ENCODE measurements around the gene YARS1. TPM values are rescaled to one million over a fixed set of nuclear protein-coding genes. Genes with fewer than 3 reads are reported as not detected.
"Not testable (repeated sequence)": the region's sequence is repeated elsewhere in the genome, so short reads cannot be mapped to it uniquely, and the experiment has no call there.

Gene YARS1
- total and polyA plus RNA-seq, 8 donors, result 25.1 to 135 (median 34.9) TPM

DNA sequence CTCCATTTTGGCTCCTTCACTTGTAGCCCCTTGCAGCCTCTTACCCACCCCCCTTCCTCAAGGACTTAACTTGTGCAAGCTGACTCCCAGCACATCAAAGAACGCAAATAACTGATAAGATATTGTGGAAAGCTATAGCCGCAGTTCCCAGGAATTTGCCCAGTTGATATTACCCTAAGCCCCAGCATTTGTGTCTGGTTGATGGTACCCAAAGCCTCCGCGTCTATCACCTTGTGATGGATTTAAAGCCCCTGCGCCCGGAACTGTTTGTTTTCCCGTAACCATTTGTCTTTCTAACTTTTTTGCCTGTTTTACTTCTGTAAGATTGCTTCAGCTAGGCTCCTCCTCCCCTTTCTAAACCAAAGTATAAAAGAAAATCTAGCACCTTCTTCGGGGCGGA, 5.9 kb downstream of the YARS1 start:
- ATAC-seq (no peak), DNase-seq (no peak), FAIRE-seq (no peak)
- Histone ChIP-seq H3K27me3 (no peaks in the 10 kb centered on the region), H3K27ac (no peak overlapping the region), H3K4me1 (peaks cover 13 to 39% (median 32%) of the 10 kb centered on the region in 3 donors), H3K4me3 (no peak overlapping the region), H3K9me3 (no peaks in the 10 kb centered on the region), H3K36me3 (peaks cover 0 to 5% (median 2%) of the 10 kb centered on the region in 3 donors)
- intact Hi-C loops (cut with DNase I), result no loop called here
- 38 to 45% methylated on average over 9 of the region's 9 CpGs for WGBS, 2 donors
- TF ChIP-seq, protein P1, sequence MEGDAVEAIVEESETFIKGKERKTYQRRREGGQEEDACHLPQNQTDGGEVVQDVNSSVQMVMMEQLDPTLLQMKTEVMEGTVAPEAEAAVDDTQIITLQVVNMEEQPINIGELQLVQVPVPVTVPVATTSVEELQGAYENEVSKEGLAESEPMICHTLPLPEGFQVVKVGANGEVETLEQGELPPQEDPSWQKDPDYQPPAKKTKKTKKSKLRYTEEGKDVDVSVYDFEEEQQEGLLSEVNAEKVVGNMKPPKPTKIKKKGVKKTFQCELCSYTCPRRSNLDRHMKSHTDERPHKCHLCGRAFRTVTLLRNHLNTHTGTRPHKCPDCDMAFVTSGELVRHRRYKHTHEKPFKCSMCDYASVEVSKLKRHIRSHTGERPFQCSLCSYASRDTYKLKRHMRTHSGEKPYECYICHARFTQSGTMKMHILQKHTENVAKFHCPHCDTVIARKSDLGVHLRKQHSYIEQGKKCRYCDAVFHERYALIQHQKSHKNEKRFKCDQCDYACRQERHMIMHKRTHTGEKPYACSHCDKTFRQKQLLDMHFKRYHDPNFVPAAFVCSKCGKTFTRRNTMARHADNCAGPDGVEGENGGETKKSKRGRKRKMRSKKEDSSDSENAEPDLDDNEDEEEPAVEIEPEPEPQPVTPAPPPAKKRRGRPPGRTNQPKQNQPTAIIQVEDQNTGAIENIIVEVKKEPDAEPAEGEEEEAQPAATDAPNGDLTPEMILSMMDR (IDR thresholded peaks at IDR 0.05), result no peak

GRCh38 chr1:32810358-32810757, 6.8 kb downstream of the YARS1 start:
- no peak for DNase-seq
- Histone ChIP-seq H3K27ac (no peak overlapping the region), H3K27me3 (no peaks in the 10 kb centered on the region), H3K36me3 (peaks cover 0 to 11% (median 9%) of the 10 kb centered on the region in 3 donors), H3K4me1 (peaks cover 13 to 35% (median 32%) of the 10 kb centered on the region in 3 donors), H3K4me3 (no peak overlapping the region), H3K9me3 (no peaks in the 10 kb centered on the region)
- TF ChIP-seq, protein P1 (IDR thresholded peaks at IDR 0.05), result no peak
- no peak for ATAC-seq
- no peak for FAIRE-seq
- 70 to 73% methylated on average over 5 of the region's 5 CpGs for WGBS, 2 donors
- intact Hi-C loops (cut with DNase I), result no loop called here

- DNase-seq (no peak), ATAC-seq (no peak), FAIRE-seq (no peak)
- WGBS, 2 donors, result 96 to 98% methylated on average over 4 of the region's 4 CpGs
- H3K4me3 ChIP-seq, result no peak overlapping the region
- H3K9me3 ChIP-seq, result no peaks in the 10 kb centered on the region
- TF ChIP-seq, protein P1 (IDR thresholded peaks at IDR 0.05), result no peak
- intact Hi-C loops (cut with DNase I), result no loop called here
- no peaks in the 10 kb centered on the region for H3K27me3 ChIP-seq
- no peak overlapping the region for H3K27ac ChIP-seq
- peaks cover 0 to 13% (median 9%) of the 10 kb centered on the region in 3 donors for H3K36me3 ChIP-seq
- peaks cover 1 to 20% (median 19%) of the 10 kb centered on the region in 3 donors for H3K4me1 ChIP-seq
These were observed 8.6 kb downstream of the YARS1 start for GRCh38 chr1:32808580-32808979.

- intact Hi-C loops (cut with DNase I), result no loop called here
- FAIRE-seq (no peak), ATAC-seq (no peak), DNase-seq (no peak)
- Histone ChIP-seq H3K27ac (no peak overlapping the region), H3K4me1 (peaks cover 0 to 14% (median 4%) of the 10 kb centered on the region in 3 donors), H3K9me3 (no peaks in the 10 kb centered on the region), H3K27me3 (no peaks in the 10 kb centered on the region), H3K4me3 (no peak overlapping the region), H3K36me3 (peaks cover 0 to 13% (median 9%) of the 10 kb centered on the region in 3 donors)
- TF ChIP-seq, protein P1 (IDR thresholded peaks at IDR 0.05), result no peak
- 33 to 35% methylated on average over 4 of the region's 4 CpGs for WGBS, 2 donors
These were observed 10.1 kb downstream of the YARS1 start for GRCh38 chr1:32806910-32807523.

GRCh38 chr1:32806290-32806689, 10.9 kb downstream of the YARS1 start:
- peaks cover 0 to 7% (median 0%) of the 10 kb centered on the region in 3 donors for H3K4me1 ChIP-seq
- TF ChIP-seq, protein P1 (IDR thresholded peaks at IDR 0.05), result no peak
- no peak for DNase-seq
- intact Hi-C loops (cut with DNase I), result no loop called here
- peaks cover 0 to 13% (median 9%) of the 10 kb centered on the region in 3 donors for H3K36me3 ChIP-seq
- 78 to 82% methylated on average over 6 of the region's 6 CpGs for WGBS, 2 donors
- H3K27me3 ChIP-seq, result no peaks in the 10 kb centered on the region
- H3K9me3 ChIP-seq, result no peaks in the 10 kb centered on the region
- H3K27ac ChIP-seq, result no peak overlapping the region
- no peak overlapping the region for H3K4me3 ChIP-seq
- FAIRE-seq, result no peak
- ATAC-seq, result no peak

- H3K4me1 ChIP-seq; H3K4me3 ChIP-seq; H3K27me3 ChIP-seq; H3K27ac ChIP-seq; H3K9me3 ChIP-seq; intact Hi-C loops (cut with DNase I); ATAC-seq; FAIRE-seq: not testable (repeated sequence)
- peaks cover 0 to 13% (median 4%) of the 10 kb centered on the region in 3 donors for H3K36me3 ChIP-seq
- 96 to 99% methylated on average over 21 to 29 of the region's 30 CpGs for WGBS, 2 donors
- peak in 2 of 6 donors; percentile 11 to 63 for DNase-seq
These were observed 12.7 kb downstream of the YARS1 start for GRCh38 chr1:32804460-32804859.

All from pancreas (tissue), 10 donors.